Stomach (tissue), 4 donors: ENCODE results near the gene ERN2.

Source experiments
- EP300 ChIP-seq: sonication (generic); formaldehyde crosslinking; IDR thresholded peaks from one replicate; pipeline ENCODE4 v1.6.1; 2017; ENCODE audit warnings: antibody characterized with exemption
- POLR2A ChIP-seq, 4 donors: fragments of 450-650 bp; IDR thresholded peaks; one replicate each; pipeline ENCODE4 v1.6.1; 2016; ENCODE audit warnings: antibody characterized with exemption in 4 of 4, control low read depth in 2 of 4, mild to moderate bottlenecking in 1 of 4, moderate library complexity in 1 of 4
- TF ChIP-seq, protein P1 (sequence below), 7 experiments: fragments of 450-650 bp in 4 of 7; fragments of 200-600 bp in 3 of 7; sonication (generic) in 3 of 7; IDR thresholded peaks; one replicate each; pipeline ENCODE4 v1.5.1; 2016 to 2019; ENCODE audit warnings: antibody characterized with exemption in 7 of 7, control low read depth in 2 of 7, mild to moderate bottlenecking in 1 of 7

DNA sequence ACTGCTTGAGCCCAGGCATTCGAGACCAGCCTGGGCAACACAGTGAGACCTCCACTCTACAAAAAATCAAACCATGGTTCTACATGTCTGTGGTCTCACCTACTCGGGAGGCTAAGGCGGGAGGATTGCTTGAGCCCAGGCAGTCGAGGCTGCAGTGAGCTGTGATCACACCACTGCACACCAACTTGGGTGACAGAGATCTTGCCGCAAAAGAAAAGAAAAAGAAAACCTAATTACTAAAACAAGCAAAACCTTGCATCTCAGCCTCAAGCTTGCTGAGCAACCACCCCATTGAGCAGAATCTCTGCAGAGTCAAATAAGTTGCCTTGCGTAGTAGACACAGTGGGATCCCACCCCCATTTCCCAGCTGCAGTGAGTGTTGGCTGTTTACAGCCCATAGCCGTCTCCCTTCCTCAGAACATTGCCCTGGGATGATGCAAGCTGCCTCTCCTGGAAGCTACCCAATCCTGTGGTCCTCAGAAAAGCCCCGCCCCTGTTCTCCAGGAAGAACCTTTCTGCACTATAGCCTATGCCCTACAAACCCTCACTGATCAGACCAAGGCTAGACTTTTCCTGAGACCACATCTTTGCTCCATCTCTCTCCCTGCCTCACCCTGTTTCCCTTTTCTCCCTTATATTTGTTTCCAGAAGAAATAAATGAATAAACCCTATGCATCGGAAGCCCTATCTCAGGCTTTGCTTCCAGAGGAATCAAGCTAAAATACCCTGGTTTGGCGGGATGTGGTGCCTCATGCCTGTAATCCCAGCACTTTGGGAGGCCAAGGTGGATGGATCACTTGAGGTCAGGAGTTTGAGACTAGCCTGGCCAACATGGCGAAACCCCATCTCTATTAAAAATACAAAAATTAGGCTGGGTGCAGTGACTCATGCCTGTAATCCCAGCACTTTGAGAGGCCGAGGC is 16.7 kb upstream of the ERN2 start:
- TF ChIP-seq, protein P1, sequence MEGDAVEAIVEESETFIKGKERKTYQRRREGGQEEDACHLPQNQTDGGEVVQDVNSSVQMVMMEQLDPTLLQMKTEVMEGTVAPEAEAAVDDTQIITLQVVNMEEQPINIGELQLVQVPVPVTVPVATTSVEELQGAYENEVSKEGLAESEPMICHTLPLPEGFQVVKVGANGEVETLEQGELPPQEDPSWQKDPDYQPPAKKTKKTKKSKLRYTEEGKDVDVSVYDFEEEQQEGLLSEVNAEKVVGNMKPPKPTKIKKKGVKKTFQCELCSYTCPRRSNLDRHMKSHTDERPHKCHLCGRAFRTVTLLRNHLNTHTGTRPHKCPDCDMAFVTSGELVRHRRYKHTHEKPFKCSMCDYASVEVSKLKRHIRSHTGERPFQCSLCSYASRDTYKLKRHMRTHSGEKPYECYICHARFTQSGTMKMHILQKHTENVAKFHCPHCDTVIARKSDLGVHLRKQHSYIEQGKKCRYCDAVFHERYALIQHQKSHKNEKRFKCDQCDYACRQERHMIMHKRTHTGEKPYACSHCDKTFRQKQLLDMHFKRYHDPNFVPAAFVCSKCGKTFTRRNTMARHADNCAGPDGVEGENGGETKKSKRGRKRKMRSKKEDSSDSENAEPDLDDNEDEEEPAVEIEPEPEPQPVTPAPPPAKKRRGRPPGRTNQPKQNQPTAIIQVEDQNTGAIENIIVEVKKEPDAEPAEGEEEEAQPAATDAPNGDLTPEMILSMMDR (IDR thresholded peaks at IDR 0.05): no peak
- TF ChIP-seq EP300: no peak
- TF ChIP-seq POLR2A (IDR thresholded peaks at IDR 0.05): no peak
